ENCODE results near the gene CD37.
"Not testable (repeated sequence)": the region's sequence is repeated elsewhere in the genome, so short reads cannot be mapped to it uniquely, and the experiment has no call there.

The CD37 gene

GRCh38 chr19:49335071-49335783 lies at the start of gene CD37:
CD37 (plus strand) TSS chr19:49335406; CDS start chr19:49335541, 135 bp downstream.
- no peaks in the 10 kb centered on the region for H3K4me1 ChIP-seq (ENCODE audit: insufficient read depth, poor library complexity, severe bottlenecking)
- no peak within 1 kb of the TSS for H3K4me3 ChIP-seq (ENCODE audit: severe bottlenecking)
- no peaks in the 10 kb centered on the region for H3K36me3 ChIP-seq (ENCODE audit: low read depth)
- no peak for TF ChIP-seq CTCF (IDR thresholded peaks at IDR 0.05; ENCODE audit: poor library complexity, severe bottlenecking)
- ATAC-seq (ENCODE audit: low read depth) (no peak), DNase-seq (ENCODE audit: low spot score) (no peak)
- H3K27me3 ChIP-seq (ENCODE audit: insufficient read depth, poor library complexity, severe bottlenecking), result no peaks in the 10 kb centered on the region
- H3K9me3 ChIP-seq (ENCODE audit: severe bottlenecking), result no peaks in the 10 kb centered on the region
- no peak within 1 kb of the TSS for H3K27ac ChIP-seq (ENCODE audit: poor library complexity, severe bottlenecking)

- TF ChIP-seq CTCF (IDR thresholded peaks at IDR 0.05; ENCODE audit: poor library complexity, severe bottlenecking), result no peak
- H3K27me3 ChIP-seq (ENCODE audit: insufficient read depth, poor library complexity, severe bottlenecking), result no peaks in the 10 kb centered on the region
- H3K4me3 ChIP-seq (ENCODE audit: severe bottlenecking), result no peak overlapping the region
- H3K4me1 ChIP-seq (ENCODE audit: insufficient read depth, poor library complexity, severe bottlenecking), result no peaks in the 10 kb centered on the region
- ATAC-seq (ENCODE audit: low read depth) (no peak), DNase-seq (ENCODE audit: low spot score) (no peak)
- no peak overlapping the region for H3K27ac ChIP-seq (ENCODE audit: poor library complexity, severe bottlenecking)
- no peaks in the 10 kb centered on the region for H3K9me3 ChIP-seq (ENCODE audit: severe bottlenecking)
- no peaks in the 10 kb centered on the region for H3K36me3 ChIP-seq (ENCODE audit: low read depth)
Observed at GRCh38 chr19:49287141-49287770, 48.0 kb upstream of the CD37 start.

DNA sequence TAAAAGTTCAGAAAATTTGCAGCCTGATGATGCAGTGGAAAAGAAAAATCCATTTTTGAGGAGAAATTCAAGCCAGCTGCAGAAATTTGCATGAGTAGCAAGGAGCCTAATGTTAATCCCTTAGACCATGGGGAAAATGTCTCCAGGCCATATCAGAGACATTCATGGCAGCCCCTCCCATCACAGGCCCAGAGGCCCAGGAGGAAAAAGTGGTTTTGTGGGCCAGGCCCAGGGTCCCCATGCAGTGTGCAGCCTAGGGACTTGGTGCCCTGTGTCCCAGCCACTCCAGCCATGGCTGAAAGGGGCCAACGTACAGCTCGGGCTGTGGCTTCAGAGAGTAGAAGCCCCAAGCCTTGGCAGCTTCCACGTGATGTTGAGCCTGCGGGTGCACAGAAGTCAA lies 47.0 kb upstream of the CD37 start:
- not testable (repeated sequence) for H3K27ac ChIP-seq (ENCODE audit: poor library complexity, severe bottlenecking); H3K27me3 ChIP-seq (ENCODE audit: insufficient read depth, poor library complexity, severe bottlenecking); DNase-seq (ENCODE audit: low spot score); H3K4me3 ChIP-seq (ENCODE audit: severe bottlenecking); H3K36me3 ChIP-seq (ENCODE audit: low read depth); H3K9me3 ChIP-seq (ENCODE audit: severe bottlenecking); H3K4me1 ChIP-seq (ENCODE audit: insufficient read depth, poor library complexity, severe bottlenecking); ATAC-seq (ENCODE audit: low read depth)

DNA sequence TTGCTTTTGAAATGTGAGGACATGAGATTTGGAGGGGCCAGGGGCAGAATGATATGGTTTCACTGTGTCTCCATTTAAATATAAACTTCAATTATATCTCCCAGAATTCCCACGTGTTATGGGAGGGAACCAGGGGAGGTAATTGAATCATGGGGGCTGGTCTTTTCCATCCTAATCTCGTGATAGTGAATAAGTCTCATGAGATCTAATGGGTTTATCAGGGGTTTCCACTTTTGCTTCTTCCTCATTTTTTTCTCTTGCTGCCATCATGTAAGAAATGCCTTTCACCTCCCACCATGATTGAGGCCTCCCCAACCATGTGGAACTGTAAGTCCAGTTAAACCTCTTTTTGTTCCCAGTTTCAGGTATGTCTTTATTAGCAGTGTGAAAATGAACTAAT lies 45.9 kb upstream of the CD37 start:
- DNase-seq (ENCODE audit: low spot score); H3K4me3 ChIP-seq (ENCODE audit: severe bottlenecking); H3K27ac ChIP-seq (ENCODE audit: poor library complexity, severe bottlenecking); H3K27me3 ChIP-seq (ENCODE audit: insufficient read depth, poor library complexity, severe bottlenecking); H3K36me3 ChIP-seq (ENCODE audit: low read depth); H3K9me3 ChIP-seq (ENCODE audit: severe bottlenecking); ATAC-seq (ENCODE audit: low read depth); H3K4me1 ChIP-seq (ENCODE audit: insufficient read depth, poor library complexity, severe bottlenecking): not testable (repeated sequence)

DNA sequence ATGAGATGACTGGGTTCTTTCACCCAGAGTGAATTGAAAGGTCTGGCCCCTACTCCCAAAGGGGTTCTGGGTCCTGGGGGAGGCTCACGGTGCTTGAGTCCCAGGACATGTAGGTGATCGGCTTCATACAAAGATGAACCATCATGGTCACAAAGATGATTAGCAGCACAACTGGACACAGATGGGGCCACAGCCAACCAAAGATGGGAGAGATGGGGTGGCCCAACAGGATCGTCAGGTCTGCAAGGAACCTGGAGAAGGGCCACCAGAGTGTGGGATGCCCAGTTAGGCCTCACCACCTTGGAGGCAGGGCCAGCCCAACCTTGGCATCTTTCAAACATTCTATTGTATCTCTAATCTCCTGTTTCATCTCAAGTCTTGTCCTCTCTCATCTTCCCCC lies 44.7 kb upstream of the CD37 start:
- ATAC-seq (ENCODE audit: low read depth), result no peak
- no peak overlapping the region for H3K27ac ChIP-seq (ENCODE audit: poor library complexity, severe bottlenecking)
- H3K27me3 ChIP-seq (ENCODE audit: insufficient read depth, poor library complexity, severe bottlenecking), result peaks cover under 1% of the 10 kb centered on the region
- no peaks in the 10 kb centered on the region for H3K4me1 ChIP-seq (ENCODE audit: insufficient read depth, poor library complexity, severe bottlenecking)
- TF ChIP-seq CTCF (IDR thresholded peaks at IDR 0.05; ENCODE audit: poor library complexity, severe bottlenecking), result no peak
- H3K36me3 ChIP-seq (ENCODE audit: low read depth), result no peaks in the 10 kb centered on the region
- no peaks in the 10 kb centered on the region for H3K9me3 ChIP-seq (ENCODE audit: severe bottlenecking)
- no peak overlapping the region for H3K4me3 ChIP-seq (ENCODE audit: severe bottlenecking)
- DNase-seq (ENCODE audit: low spot score), result no peak

GRCh38 chr19:49294401-49294800 lies 40.8 kb upstream of the CD37 start:
- no peak for DNase-seq (ENCODE audit: low spot score)
- Histone ChIP-seq H3K9me3 (ENCODE audit: severe bottlenecking) (no peaks in the 10 kb centered on the region), H3K4me1 (ENCODE audit: insufficient read depth, poor library complexity, severe bottlenecking) (no peaks in the 10 kb centered on the region), H3K36me3 (ENCODE audit: low read depth) (no peaks in the 10 kb centered on the region), H3K4me3 (ENCODE audit: severe bottlenecking) (no peak overlapping the region), H3K27ac (ENCODE audit: poor library complexity, severe bottlenecking) (no peak overlapping the region), H3K27me3 (ENCODE audit: insufficient read depth, poor library complexity, severe bottlenecking) (peaks cover 6% of the 10 kb centered on the region)
- ATAC-seq (ENCODE audit: low read depth), result no peak
- TF ChIP-seq CTCF (IDR thresholded peaks at IDR 0.05; ENCODE audit: poor library complexity, severe bottlenecking), result no peak

All from RWPE2 (cell line).